NCI-H2171 treated with DMSO at 0.1 percent for 48 hours (cell line): ENCODE data around the gene VANGL2.

Source experiments
- DNase-seq: peaks from one replicate; lab custom pipeline; 2025; lab: John Stamatoyannopoulos, UW

The VANGL2 gene

GRCh38 chr1:160460214-160460642 is 59.9 kb downstream of the VANGL2 start:
- no peak for DNase-seq

GRCh38 chr1:160460683-160461287 is 60.4 kb downstream of the VANGL2 start:
- no peak for DNase-seq

- no peak for DNase-seq
Observed at GRCh38 chr1:160465123-160465522, 64.8 kb downstream of the VANGL2 start.

- DNase-seq: no peak
Observed at GRCh38 chr1:160466961-160467360, 66.6 kb downstream of the VANGL2 start.

- DNase-seq: no peak
Observed at GRCh38 chr1:160467576-160467975, 67.2 kb downstream of the VANGL2 start.

GRCh38 chr1:160471253-160471652 is 70.9 kb downstream of the VANGL2 start:
- no peak for DNase-seq

GRCh38 chr1:160472112-160472511 is 71.7 kb downstream of the VANGL2 start:
- DNase-seq: no peak

DNA sequence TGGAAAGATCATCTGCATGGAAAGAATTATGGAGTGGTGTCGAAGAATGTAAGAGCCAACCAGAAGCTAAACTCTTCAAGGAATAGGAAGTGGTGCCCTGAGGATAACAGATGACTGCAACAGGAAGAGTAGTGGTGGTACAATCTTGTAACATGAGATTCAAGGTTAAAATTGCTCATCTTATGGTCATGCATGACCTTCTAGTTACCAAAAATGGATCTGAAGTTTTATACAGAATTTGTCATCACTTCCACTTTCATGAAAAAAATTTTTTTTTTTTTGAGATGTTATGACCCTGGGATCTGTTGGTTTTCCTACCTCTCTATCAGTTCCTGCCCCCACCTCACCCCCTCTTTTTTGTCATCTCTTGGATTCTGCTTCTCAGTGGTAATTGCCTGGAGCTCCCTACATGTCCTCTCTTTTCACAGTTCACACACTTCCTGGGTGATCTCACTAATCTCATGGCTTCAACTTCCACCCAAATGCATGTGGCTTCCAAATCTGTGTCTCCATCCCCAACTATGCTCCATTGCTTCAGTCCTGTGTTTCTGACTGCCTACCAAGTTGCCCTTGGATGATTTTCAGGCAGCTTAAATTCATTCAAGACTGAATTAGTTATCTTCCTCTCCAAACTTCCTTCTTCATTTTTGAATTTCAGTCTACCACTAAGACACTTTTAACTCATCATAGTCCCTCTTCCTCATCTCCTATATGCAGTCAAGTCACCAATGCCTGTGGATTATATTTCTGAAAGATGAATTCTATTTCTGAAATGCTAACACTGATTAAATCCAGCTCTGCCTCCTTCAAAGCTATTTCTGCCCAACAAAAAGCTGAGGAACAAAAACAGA is 74.3 kb downstream of the VANGL2 start:
- DNase-seq: no peak
